CD4-positive, alpha-beta T cell treated with Interleukin-17A for 1 hour (primary cell): ENCODE results near the gene CSTF1.
"Not testable (repeated sequence)": the region's sequence is repeated elsewhere in the genome, so short reads cannot be mapped to it uniquely, and the experiment has no call there.

Experiments
- DNase-seq: peaks from one replicate; pipeline ENCODE4 v3.0.0-alpha.2; 2020

CSTF1 gene

GRCh38 chr20:56411287-56411686 is 18.8 kb downstream of the CSTF1 start:
- not testable (repeated sequence) for DNase-seq

- DNase-seq = peak; percentile 69
These were observed 19.5 kb downstream of the CSTF1 start, which contains the start of gene CASS4 for GRCh38 chr20:56411759-56412472. TSS of gene CASS4 (plus strand) at chr20:56412260. CDS start at chr20:56412459, 199 bp downstream.

- DNase-seq = no peak
These were observed 20.0 kb downstream of the CSTF1 start for GRCh38 chr20:56412473-56412790.

- no peak for DNase-seq
These were observed 20.5 kb downstream of the CSTF1 start for GRCh38 chr20:56412949-56413348.

GRCh38 chr20:56414842-56415765 is 22.7 kb downstream of the CSTF1 start:
- peak; percentile 63 for DNase-seq

GRCh38 chr20:56417402-56417801 is 25.0 kb downstream of the CSTF1 start:
- no peak for DNase-seq

- DNase-seq = no peak
These were observed 25.5 kb downstream of the CSTF1 start for GRCh38 chr20:56417911-56418310.

- peak; percentile 56 for DNase-seq
These were observed 26.0 kb downstream of the CSTF1 start for GRCh38 chr20:56418385-56418861.

GRCh38 chr20:56420028-56420427 is 27.6 kb downstream of the CSTF1 start:
- DNase-seq = no peak

- DNase-seq = no peak
These were observed 28.7 kb downstream of the CSTF1 start for GRCh38 chr20:56420940-56421688.

- DNase-seq = no peak
These were observed 29.8 kb downstream of the CSTF1 start for GRCh38 chr20:56422076-56422823.

GRCh38 chr20:56422824-56423189 is 30.4 kb downstream of the CSTF1 start:
- DNase-seq = no peak

GRCh38 chr20:56423211-56423610 is 30.8 kb downstream of the CSTF1 start:
- no peak for DNase-seq

- no peak for DNase-seq
These were observed 31.4 kb downstream of the CSTF1 start for GRCh38 chr20:56423886-56424285.

- DNase-seq = no peak
These were observed 32.5 kb downstream of the CSTF1 start for GRCh38 chr20:56424931-56425330.

GRCh38 chr20:56426026-56426425 is 33.6 kb downstream of the CSTF1 start:
- no peak for DNase-seq

- no peak for DNase-seq
These were observed 34.5 kb downstream of the CSTF1 start for GRCh38 chr20:56426926-56427325.

- no peak for DNase-seq
These were observed 35.4 kb downstream of the CSTF1 start for GRCh38 chr20:56427797-56428196.

- DNase-seq = no peak
These were observed 36.0 kb downstream of the CSTF1 start for GRCh38 chr20:56428410-56428809.

GRCh38 chr20:56428881-56429280 is 36.4 kb downstream of the CSTF1 start:
- DNase-seq = no peak

- DNase-seq = no peak
These were observed 37.1 kb downstream of the CSTF1 start for GRCh38 chr20:56429502-56429901.

GRCh38 chr20:56429941-56430340 is 37.5 kb downstream of the CSTF1 start:
- DNase-seq = no peak

GRCh38 chr20:56430461-56430860 is 38.0 kb downstream of the CSTF1 start:
- DNase-seq = no peak
